HepG2 (cell line): Measurements from ENCODE around the gene RAB3B. TPM values are rescaled to one million over a fixed set of nuclear protein-coding genes. Genes with fewer than 3 reads are reported as not detected.

ENCODE experiments used
- ATAC-seq: fragments of 200-7000 bp; cut with Tn5 transposase; 3 replicates; pipeline ENCODE4 v1.9.1; 2020; ENCODE audit warnings: mild to moderate bottlenecking, moderate library complexity
- BruUV-seq: library from RNA; stranded (reverse); fragments of 400-500 nt; replicated peaks from 2 replicates; lab custom pipeline; 2021; lab: Mats Ljungman, UMichigan
- CTCF ChIA-PET: fragments of 300-600 bp; formaldehyde crosslinking; extraction: SDS; loops from one replicate; lab custom pipeline; 2021; ENCODE audit warnings: low total read pairs, inconsistent platforms, low intra/inter-chr PET ratio; lab: Yijun Ruan, JAX
- POLR2A ChIA-PET: fragments of 350-600 bp; sonication (Branson Sonifier 250); formaldehyde crosslinking; loops from one replicate; lab custom pipeline; 2020; ENCODE audit warnings: antibody characterized with exemption, inconsistent platforms; lab: Yijun Ruan, JAX
- DNase-seq: peaks from one replicate; pipeline ENCODE4 v3.0.0-alpha.2; 2015; ENCODE audit warnings: low spot score
- FAIRE-seq: peaks from 3 replicates; lab custom pipeline; 2011; peaks lifted over from hg19 to GRCh38; lab: Jason Lieb, UNC
- H2AFZ ChIP-seq: one replicate; pipeline ENCODE4 v1.6.1; 2011; ENCODE audit warnings: low read length, inconsistent platforms
- H3K27ac ChIP-seq: fragments of 300-600 bp; 3 replicates; pipeline ENCODE4 v1.8.0; 2011; ENCODE audit warnings: mixed run types, mild to moderate bottlenecking, mixed read lengths, low read length, inconsistent platforms; ENCODE audit not compliant: insufficient read depth; ENCODE audit errors: extremely low read length
- H3K27me3 ChIP-seq, 2 experiments: fragments of 200-600 bp in 1 of 2; 2 replicates in 1 of 2; 3 replicates in 1 of 2; pipeline versions ENCODE4 v1.6.0 to v1.8.0; 2011; ENCODE audit warnings: low read length in 2 of 2, mild to moderate bottlenecking in 2 of 2, moderate library complexity in 2 of 2, inconsistent platforms in 1 of 2; ENCODE audit not compliant: insufficient read depth in 2 of 2, control insufficient read depth in 1 of 2
- H3K36me3 ChIP-seq, 2 experiments: fragments of 200-600 bp in 1 of 2; replicated peaks in 1 of 2; 2 replicates in 1 of 2; 3 replicates in 1 of 2; pipeline versions ENCODE4 v1.5.1 to v1.8.0; 2011; ENCODE audit warnings: low read length in 2 of 2, inconsistent platforms in 1 of 2; ENCODE audit not compliant: insufficient read depth in 2 of 2, control insufficient read depth in 1 of 2
- H3K4me1 ChIP-seq: 2 replicates; pipeline ENCODE4 v1.5.1; 2012; ENCODE audit warnings: low read length, inconsistent platforms; ENCODE audit not compliant: insufficient read depth
- H3K4me2 ChIP-seq: 2 replicates; pipeline ENCODE4 v1.6.0; 2011; ENCODE audit warnings: low read depth, low read length, inconsistent platforms
- H3K4me3 ChIP-seq, 3 experiments: fragments of 200-600 bp in 1 of 3; sonication (generic), shearing (Covaris generic) in 1 of 3; replicated peaks in 1 of 3; 2 replicates each; pipeline ENCODE4 v1.5.1; 2011 to 2016; ENCODE audit warnings: low read length in 3 of 3, inconsistent platforms in 2 of 3, low read depth in 2 of 3, mild to moderate bottlenecking in 2 of 3, control low read depth in 1 of 3, mixed read lengths in 1 of 3; ENCODE audit not compliant: insufficient read depth in 1 of 3
- H3K79me2 ChIP-seq: one replicate; pipeline ENCODE4 v1.6.1; 2011; ENCODE audit warnings: low read length, inconsistent platforms; ENCODE audit not compliant: insufficient read depth
- H3K9ac ChIP-seq: 2 replicates; pipeline ENCODE4 v1.6.0; 2011; ENCODE audit warnings: mild to moderate bottlenecking, low read depth, low read length, inconsistent platforms; ENCODE audit not compliant: insufficient read depth
- H3K9me3 ChIP-seq: 2 replicates; pipeline ENCODE4 v1.5.1; 2012; ENCODE audit warnings: mild to moderate bottlenecking, low read length
- H4K20me1 ChIP-seq: 2 replicates; pipeline ENCODE4 v1.6.0; 2011; ENCODE audit warnings: inconsistent platforms, mild to moderate bottlenecking, low read length, moderate library complexity; ENCODE audit not compliant: insufficient read depth
- GMEB2 ChIP-seq: IDR thresholded peaks from 2 replicates; pipeline ENCODE4 v1.6.1; 2016; ENCODE audit warnings: missing biosample characterization, missing genetic modification reagents, low read depth
- TFE3 ChIP-seq: IDR thresholded peaks from 2 replicates; pipeline ENCODE4 v1.6.1; 2016
- U2AF1 ChIP-seq: fragments of 200-400 bp; formaldehyde crosslinking; optimal IDR thresholded peaks from 2 replicates; pipeline ENCODE3; 2017; ENCODE audit warnings: mild to moderate bottlenecking, low read depth, low read length
- ZBTB7B ChIP-seq: sonication (generic); formaldehyde crosslinking; IDR thresholded peaks from 2 replicates; pipeline ENCODE4 v1.4.0; 2020; ENCODE audit warnings: missing genetic modification reagents
- ZHX1 ChIP-seq: sonication (generic); formaldehyde crosslinking; IDR thresholded peaks from 2 replicates; pipeline ENCODE4 v1.8.1; 2022; ENCODE audit warnings: low read depth, mild to moderate bottlenecking, missing genetic modification reagents
- ZNF382 ChIP-seq: sonication (generic); formaldehyde crosslinking; IDR thresholded peaks from 2 replicates; pipeline ENCODE4 v1.5.0; 2020; ENCODE audit warnings: missing genetic modification reagents, mild to moderate bottlenecking, borderline replicate concordance
- ZNF496 ChIP-seq: sonication (generic); formaldehyde crosslinking; IDR thresholded peaks from 2 replicates; pipeline ENCODE4 v1.8.1; 2023; ENCODE audit warnings: mild to moderate bottlenecking, moderate library complexity, missing genetic modification reagents; ENCODE audit not compliant: insufficient replicate concordance
- WGBS: methylation state at CpG from one replicate; pipeline ENCODE4 v1.1.6; 2017; ENCODE audit warnings: low lambda C conversion rate; 5-methylcytosine and 5-hydroxymethylcytosine counted together
- in situ Hi-C: cut with HindIII; loops from 2 replicates; pipeline ENCODE4 v1.10.0; 2017; ENCODE audit warnings: low pct_unique_long_range_greater_than_20kb; ENCODE audit not compliant: extremely low pct_ligation_motif_present
- intact Hi-C: fragments of 100-400 bp; cut with micrococcal nuclease; formaldehyde crosslinking; loops from one replicate; pipeline ENCODE4 v1.10.0; 2022; ENCODE audit not compliant: unreplicated experiment
- polyA plus RNA-seq, 8 experiments: library from polyadenylated mRNA; depleted of rRNA in 3 of 8; stranded (reverse) in 7 of 8; unstranded in 1 of 8; fragments of >200 nt; fragmentation: Illumina TruSeq in 4 of 8; extraction: Trizol in 4 of 8; gene quantifications; 2 replicates each; pipeline versions ENCODE4 v1.2.1 to v1.2.3, GENCODE V29; 2011 to 2016; ENCODE audit warnings: low read depth in 4 of 8, missing spikeins in 1 of 8, mixed read lengths in 1 of 8; ENCODE audit not compliant: insufficient read depth in 1 of 8
- total RNA-seq, 5 experiments: library from RNA; depleted of rRNA; stranded (reverse); fragments of >200 nt; fragmentation: Illumina TruSeq; extraction: Trizol; gene quantifications; 2 replicates each; pipeline ENCODE4 v1.2.3, GENCODE V29; 2016; ENCODE audit warnings: low read depth in 1 of 5

The RAB3B gene
- total and polyA plus RNA-seq, 2 of the 13 experiments (the other 11 are each of a cell fraction or from before 2014, with no cell fraction given) = 1.0 to 1.2 TPM

- intact Hi-C loops = no loop called here
- Histone ChIP-seq H3K9ac (no peak overlapping the region), H3K27me3 (0 out of 5 replicates have a peak, but pooled peaks cover 0 to 1% of the 10 kb centered on the region in 2 experiments), H3K4me2 (no peak overlapping the region), H3K36me3 (no peaks in the 10 kb centered on the region), H3K4me1 (no peaks in the 10 kb centered on the region), H2AFZ (no peak overlapping the region), H3K4me3 (no peak overlapping the region), H3K27ac (no peak overlapping the region), H3K9me3 (no peaks in the 10 kb centered on the region), H3K79me2 (no peaks in the 10 kb centered on the region), H4K20me1 (no peaks in the 10 kb centered on the region)
- ChIA-PET CTCF (no interaction called here), POLR2A (no interaction called here)
- 32% methylated on average over 8 of the region's 8 CpGs for WGBS
- DNase-seq (no peak), ATAC-seq (no peak), FAIRE-seq (no peak)
- no TSS peak for BruUV-seq
- TF ChIP-seq ZHX1 (CRISPR knock-in tag) = no peak
- no peak for TF ChIP-seq U2AF1
- TF ChIP-seq ZBTB7B (CRISPR knock-in tag) = no peak
- no peak for TF ChIP-seq ZNF382 (CRISPR knock-in tag)
- no peak for TF ChIP-seq GMEB2
- TF ChIP-seq ZNF496 = no peak
- TF ChIP-seq TFE3 (CRISPR knock-in tag) = no peak
- in situ Hi-C loops = no loop called here
Measured at GRCh38 chr1:51956528-51957509, 33.7 kb downstream of the RAB3B start.
